Ramos (cell line): ENCODE data around the gene PROX1.

Source experiments
- in situ Hi-C: fragments of 300-500 bp; cut with MboI; formaldehyde crosslinking; loops from one replicate; pipeline ENCODE4 v1.14.3; 2022; ENCODE audit warnings: low sequenced_read_pairs; ENCODE audit not compliant: unreplicated experiment

Gene PROX1

GRCh38 chr1:213979751-213980586 is 7.8 kb upstream of the PROX1 start:
- in situ Hi-C loops, result no loop called here

DNA sequence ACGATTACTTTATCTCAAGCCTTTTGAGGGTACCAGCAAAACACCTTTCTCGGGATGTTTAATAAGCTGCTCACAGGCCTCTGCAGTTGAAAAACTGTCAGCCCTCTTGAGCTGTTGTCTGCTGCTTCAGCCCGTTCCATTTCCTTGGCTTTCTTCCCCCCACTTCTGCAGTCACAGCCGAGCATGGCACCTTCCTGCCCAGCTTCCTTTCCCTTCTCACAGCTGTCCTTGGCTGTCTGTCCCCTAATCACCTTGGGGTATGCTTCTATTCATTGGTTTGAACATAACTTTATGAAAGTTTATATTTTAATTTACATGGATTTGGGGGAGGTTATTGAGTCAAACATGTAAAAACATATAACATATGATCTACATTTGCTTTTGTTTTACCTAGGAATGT is 6.9 kb upstream of the PROX1 start:
- in situ Hi-C loops, result no loop called here

GRCh38 chr1:213982289-213982671 is 5.5 kb upstream of the PROX1 start:
- in situ Hi-C loops, result no loop called here

DNA sequence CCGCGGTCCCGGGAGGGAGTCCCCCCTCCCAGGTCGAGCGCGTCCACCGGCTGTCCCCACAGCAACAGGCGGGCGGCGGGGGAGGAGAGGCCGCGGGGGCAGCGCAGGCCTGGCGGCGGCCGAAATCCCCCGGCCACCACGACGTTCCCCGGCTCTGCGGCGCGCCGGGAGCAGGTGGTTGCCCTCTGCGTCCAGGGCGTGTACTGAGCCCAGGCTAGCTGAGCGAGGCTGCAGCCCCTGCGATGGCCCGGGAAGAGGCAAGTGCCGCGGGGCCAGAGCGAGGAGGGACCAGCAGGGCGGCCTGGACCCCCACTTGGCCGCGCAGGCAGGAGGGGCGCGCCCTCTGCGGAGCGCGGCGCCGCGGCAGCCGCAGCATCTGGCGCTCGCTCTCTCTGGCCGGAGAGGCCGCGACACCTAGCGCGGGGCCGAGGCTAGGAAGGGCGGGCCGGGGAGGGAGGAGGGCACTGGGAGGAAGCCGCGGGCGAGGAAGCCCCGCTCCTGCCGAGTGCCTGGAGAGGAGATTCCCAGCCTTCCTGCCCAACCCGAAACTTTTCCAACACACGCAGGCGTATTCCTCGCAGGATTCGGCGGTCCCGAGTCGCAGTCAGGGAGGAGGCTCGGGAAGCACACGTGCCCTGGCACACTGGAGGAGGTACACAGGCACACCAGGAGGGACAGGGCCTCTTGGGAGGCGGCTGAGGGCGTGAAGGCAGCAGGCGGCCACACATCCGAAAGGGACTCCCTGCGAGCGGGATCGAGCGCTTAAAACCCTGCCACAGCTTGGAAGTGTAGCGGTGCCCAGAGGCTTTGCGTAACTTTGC is 4.9 kb upstream of the PROX1 start:
- in situ Hi-C loops, result no loop called here

- in situ Hi-C loops, result no loop called here
These were observed 4.0 kb upstream of the PROX1 start for GRCh38 chr1:213983493-213984386.

GRCh38 chr1:213984387-213985208 is 3.2 kb upstream of the PROX1 start:
- in situ Hi-C loops, result no loop called here

DNA sequence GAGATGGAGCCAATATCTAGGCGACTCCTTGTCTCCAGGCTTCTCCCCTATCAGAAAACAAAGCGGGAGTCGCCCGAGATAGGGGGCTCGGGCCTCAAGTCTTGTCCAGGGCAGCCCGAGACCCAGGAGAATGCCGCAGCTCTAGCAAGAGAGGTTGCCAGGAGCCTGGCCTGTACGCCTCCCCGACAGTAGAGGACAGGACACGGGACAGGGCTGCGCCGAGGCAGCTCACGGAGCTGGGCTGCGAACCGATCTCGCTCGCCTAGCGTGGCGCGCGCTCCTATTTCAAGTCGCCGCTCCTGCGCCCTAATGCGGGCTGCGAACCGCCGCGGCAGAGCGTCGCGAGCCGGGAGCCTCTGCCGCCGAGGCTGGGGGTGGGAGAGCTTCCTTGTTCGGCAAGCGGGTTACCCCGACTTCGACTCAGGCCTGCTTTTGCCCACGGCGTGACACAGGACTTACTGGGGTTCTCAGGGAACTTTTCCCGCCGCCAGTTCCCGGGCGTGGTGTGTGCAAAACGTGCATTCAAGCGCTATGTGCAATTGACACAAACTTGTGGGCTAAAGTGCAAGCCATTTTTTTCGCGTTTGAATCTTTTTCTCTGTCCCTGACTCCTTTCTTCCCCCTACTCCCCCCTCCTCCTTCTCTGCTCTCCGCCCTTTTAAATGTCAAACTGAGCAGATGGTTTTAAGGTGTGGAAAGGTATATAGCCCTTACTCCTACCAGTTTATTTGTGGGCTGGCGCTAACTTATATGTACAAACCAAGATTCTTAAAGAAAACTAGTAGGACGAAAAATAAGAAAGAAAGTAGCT is 2.4 kb upstream of the PROX1 start:
- in situ Hi-C loops, result no loop called here

DNA sequence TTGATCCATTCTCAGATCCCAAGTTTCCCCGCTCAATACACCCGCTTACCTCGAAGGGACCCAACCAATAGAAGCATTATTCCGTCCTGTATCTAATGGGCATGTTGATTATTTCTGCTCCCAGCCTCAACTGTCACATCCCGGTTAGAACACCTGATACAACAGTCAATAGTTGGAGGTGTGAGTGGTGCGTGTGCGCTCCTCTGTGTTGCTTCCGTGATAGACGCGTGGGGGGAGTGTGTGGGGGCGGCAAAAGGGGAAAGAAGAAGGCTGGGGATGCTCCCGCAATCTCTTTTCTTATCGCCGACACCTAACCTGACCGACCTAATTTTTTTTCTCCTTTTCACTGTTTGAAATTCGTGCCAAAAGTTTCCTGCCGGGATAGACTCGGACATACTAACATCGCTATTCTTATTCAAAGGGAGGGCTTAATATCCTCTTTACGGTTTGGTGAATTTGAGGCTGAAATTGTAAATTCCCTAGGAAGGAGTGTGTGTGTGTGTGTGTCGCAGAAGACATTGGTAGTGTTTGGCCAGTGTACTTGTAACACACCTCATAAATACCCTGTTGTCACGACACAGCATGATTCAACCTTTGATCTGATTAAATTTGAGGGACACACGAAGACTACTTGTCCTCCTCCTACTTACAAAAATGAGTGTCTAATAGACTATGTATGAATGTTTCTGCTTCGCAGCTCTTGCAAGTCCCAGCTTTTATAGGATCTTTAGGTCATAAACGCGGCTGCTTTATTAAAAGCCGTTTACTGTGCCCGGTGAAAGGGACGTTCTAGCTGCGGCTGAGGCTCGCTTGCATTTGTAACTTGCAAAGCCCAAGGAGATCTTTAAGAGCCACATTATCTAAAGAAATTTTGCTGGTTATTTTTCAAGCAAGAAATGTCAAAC is 1.5 kb upstream of the PROX1 start:
- in situ Hi-C loops, result no loop called here

- in situ Hi-C loops, result no loop called here
These were observed 885 bp upstream of the PROX1 start for GRCh38 chr1:213986925-213987250.

GRCh38 chr1:213987422-213987926 is 299 bp upstream of the PROX1 start:
- in situ Hi-C loops, result no loop called here

- in situ Hi-C loops, result no loop called here
These were observed 781 bp downstream of the PROX1 start for GRCh38 chr1:213988507-213989001.

DNA sequence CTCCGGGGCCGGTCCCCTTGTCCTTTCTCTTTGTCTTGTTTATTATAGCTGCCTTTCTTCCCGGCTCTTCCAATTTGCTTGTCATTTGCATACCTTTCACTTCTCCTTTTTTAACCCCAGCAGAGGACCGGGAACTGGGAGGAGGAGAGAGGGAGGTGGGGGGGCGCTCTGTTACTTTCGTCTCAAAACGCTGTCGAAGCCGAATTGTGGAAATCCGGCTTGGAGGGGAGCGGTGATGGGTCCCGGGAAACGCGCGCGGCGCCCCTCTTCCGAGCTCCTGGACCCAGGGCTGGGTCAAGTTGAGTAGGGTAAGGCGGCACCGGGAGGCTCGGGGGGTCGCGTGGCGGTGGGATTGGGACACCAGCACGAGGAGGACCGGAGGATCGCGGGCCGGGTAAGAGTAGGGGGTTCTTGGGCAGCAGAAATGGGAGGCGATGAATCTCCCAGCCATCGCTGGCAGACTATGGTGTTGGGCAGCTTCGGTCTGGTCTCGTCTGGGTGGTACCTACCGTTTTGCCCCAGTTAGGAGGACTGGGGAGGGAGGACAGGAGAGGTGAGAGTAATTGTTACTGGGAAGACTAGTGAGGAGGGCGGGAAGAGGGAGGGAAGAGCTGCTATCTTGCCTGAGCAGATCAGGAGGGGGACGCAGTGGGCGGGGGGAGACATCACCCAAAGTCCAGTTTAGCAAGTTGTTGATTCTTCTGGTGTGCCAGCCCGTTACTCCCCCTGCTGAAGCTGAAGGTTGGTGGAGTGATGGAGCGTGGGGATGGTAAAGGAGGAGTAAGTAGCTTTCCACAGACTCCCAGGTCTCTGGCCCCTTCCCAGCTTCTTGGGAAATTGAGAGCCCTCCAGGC is 1.5 kb downstream of the PROX1 start:
- in situ Hi-C loops, result no loop called here

- in situ Hi-C loops, result no loop called here
These were observed 6.2 kb downstream of the PROX1 start for GRCh38 chr1:213993929-213994328.

DNA sequence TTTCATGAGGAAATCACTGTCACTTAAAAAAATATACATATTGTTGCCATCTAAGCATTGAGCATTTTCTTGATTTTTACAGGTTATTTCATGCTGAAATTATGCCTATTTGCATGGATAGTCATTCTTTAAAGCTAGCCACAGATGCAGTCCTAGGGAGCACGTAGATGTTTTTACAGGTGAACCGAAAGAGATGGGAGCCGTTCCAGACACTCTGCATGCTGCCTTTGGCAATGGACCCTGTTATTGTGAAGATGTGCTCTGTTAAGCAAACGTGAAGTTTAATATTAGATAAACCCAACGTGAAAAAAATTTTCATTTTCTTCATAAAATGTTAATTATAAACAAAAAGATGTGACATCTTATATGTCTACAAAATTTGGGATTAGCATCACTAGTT is 7.1 kb downstream of the PROX1 start:
- in situ Hi-C loops, result no loop called here

DNA sequence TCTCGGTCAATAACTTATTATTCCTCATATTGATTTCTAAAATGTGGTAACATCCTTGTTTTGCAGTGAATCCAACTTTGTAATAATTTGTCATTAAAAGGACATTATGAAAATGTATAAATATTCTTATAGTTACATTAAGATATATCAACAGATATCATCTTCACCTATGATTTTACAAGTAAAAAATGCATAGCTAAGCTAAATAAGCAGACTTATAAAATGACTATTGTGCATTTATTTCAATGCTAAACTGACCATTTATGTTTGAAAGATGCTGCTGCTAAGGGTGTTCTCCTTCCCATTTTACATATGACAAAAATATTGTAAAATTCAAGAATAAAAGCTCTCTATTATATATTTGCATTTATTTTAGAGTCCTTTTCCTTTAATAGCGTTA is 7.8 kb downstream of the PROX1 start:
- in situ Hi-C loops, result no loop called here

DNA sequence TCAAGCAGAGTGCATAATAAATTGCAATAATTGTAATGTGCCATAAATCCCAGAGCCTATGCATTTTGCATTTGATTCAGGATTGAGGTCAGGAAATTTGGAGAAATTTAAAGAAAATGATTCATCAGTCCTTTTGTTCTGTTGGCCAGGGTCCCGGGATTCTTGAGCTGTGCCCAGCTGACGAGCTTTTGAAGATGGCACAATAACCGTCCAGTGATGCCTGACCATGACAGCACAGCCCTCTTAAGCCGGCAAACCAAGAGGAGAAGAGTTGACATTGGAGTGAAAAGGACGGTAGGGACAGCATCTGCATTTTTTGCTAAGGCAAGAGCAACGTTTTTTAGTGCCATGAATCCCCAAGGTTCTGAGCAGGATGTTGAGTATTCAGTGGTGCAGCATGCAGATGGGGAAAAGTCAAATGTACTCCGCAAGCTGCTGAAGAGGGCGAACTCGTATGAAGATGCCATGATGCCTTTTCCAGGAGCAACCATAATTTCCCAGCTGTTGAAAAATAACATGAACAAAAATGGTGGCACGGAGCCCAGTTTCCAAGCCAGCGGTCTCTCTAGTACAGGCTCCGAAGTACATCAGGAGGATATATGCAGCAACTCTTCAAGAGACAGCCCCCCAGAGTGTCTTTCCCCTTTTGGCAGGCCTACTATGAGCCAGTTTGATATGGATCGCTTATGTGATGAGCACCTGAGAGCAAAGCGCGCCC is 8.7 kb downstream of the PROX1 start:
- in situ Hi-C loops, result no loop called here
